ENCODE data around the gene PDP2. TPM values are rescaled to one million over a fixed set of nuclear protein-coding genes. Genes with fewer than 3 reads are reported as not detected.
A peak's percentile ranks its signal among the peaks of the same experiment; 100 is the strongest.

The PDP2 gene
- total and polyA plus RNA-seq, 2 donors (not counting 3 experiments of a cell fraction or from before 2014, with no cell fraction given), result 4.4 to 9.3 TPM

DNA sequence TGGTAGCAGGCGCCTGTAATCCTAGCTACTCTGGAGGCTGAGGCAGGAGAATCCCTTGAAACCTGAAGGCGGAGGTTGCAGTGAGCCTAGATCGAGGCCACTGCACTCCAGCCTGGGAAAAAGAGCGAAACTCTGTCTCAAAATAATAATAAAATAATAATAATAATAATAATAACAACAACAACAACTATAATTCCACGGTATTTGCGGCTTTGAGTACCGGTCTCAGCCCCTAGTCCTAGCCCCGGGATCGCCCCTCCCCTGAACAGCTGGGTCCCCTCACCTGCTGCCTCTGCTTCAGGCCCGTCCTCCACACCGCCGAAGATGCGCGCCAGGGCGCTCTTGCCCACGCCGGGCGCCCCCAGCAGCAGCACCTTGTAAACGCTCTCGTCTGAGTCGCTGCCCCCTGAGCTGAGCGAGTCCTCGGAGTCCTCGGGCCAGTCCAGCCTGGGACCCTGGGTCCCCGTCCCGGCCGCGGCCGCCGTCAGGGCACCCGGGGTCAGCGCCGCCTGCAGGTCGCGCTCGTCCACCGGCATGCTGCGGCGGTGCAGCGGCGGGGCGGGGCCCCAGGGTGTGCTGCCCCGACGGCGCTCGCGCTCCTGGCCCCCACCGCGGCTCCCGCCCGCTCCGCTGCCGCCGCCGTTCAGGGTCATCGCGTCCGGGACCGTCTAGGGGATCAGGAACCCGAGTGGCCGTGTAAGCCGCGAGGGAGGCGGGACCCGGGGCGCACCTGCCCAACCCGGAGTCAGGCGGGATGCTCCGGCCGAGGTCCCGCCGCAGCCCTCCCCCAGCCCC, 44.4 kb downstream of the PDP2 start:
- intact Hi-C loops (cut with micrococcal nuclease), result loop anchor here (1.0 kb wide), 1 partner anchor 29 kb away; no protein-coding TSS in a partner anchor
- Histone ChIP-seq H3K79me2 (ENCODE audit: control insufficient read depth, insufficient read depth, low read length) (no peaks in the 10 kb centered on the region), H3K9ac (replicated peaks; ENCODE audit: extremely low read depth, insufficient read depth, low read length) (no peak overlapping the region), H3K4me1 (ENCODE audit: control insufficient read depth, extremely low read depth, insufficient read depth, low read length) (peaks cover 3% of the 10 kb centered on the region), H3K4me3 (replicated peaks in 1 of 3; ENCODE audit: insufficient read depth in 1 of 3, low read depth in 1 of 3, low read length in 3 of 3) (peak overlapping the region in 2 of 3 experiments; percentile 14 to 20), H3K9me3 (replicated peaks; ENCODE audit: control insufficient read depth, insufficient read depth, low read length) (no peaks in the 10 kb centered on the region), H3K27ac (ENCODE audit: insufficient read depth, low read depth, low read length) (no peak overlapping the region), H3K36me3 (ENCODE audit: control insufficient read depth in 2 of 2, extremely low read depth in 1 of 2, insufficient read depth in 2 of 2, low read length in 2 of 2) (no peaks in the 10 kb centered on the region), H2AFZ (ENCODE audit: low read depth, low read length) (peak overlapping the region; percentile 51), H4K20me1 (replicated peaks; ENCODE audit: control insufficient read depth, extremely low read depth, insufficient read depth, low read length) (no peaks in the 10 kb centered on the region), H3K4me2 (ENCODE audit: insufficient read depth, low read length) (no peak overlapping the region), H3K9me1 (replicated peaks; ENCODE audit: control insufficient read depth, extremely low read depth, insufficient read depth, low read length) (no peaks in the 10 kb centered on the region), H3K27me3 (ENCODE audit: control insufficient read depth in 2 of 2, insufficient read depth in 2 of 2, low read length in 2 of 2) (peaks cover 30 to 41% of the 10 kb centered on the region in 2 experiments)
- no TSS peak for BruUV-seq (replicated peaks)
- no peak for DNase-seq (ENCODE audit: low read depth, low spot score)
- ChIA-PET POLR2A (no interaction called here), CTCF (interaction anchor here (1.2 to 5.2 kb wide), 3 partner anchors 9 to 57 kb away, joined by 6 to 72 read pairs (median 7); partner anchors contain the start of gene CIAO2B)
- TF ChIP-seq MYC (IDR thresholded peaks at IDR 0.05; ENCODE audit: low read depth, low read length), result no peak
- TF ChIP-seq, protein P1, sequence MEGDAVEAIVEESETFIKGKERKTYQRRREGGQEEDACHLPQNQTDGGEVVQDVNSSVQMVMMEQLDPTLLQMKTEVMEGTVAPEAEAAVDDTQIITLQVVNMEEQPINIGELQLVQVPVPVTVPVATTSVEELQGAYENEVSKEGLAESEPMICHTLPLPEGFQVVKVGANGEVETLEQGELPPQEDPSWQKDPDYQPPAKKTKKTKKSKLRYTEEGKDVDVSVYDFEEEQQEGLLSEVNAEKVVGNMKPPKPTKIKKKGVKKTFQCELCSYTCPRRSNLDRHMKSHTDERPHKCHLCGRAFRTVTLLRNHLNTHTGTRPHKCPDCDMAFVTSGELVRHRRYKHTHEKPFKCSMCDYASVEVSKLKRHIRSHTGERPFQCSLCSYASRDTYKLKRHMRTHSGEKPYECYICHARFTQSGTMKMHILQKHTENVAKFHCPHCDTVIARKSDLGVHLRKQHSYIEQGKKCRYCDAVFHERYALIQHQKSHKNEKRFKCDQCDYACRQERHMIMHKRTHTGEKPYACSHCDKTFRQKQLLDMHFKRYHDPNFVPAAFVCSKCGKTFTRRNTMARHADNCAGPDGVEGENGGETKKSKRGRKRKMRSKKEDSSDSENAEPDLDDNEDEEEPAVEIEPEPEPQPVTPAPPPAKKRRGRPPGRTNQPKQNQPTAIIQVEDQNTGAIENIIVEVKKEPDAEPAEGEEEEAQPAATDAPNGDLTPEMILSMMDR (IDR thresholded peaks at IDR 0.05; ENCODE audit: extremely low read depth in 1 of 2, insufficient read depth in 1 of 2, low read depth in 1 of 2, low read length in 2 of 2), result peak; percentile 36 to 44
- dilution Hi-C loops (cut with MboI; ENCODE audit: extremely low pct_ligation_motif_present, low sequenced_read_pairs), result no loop called here
- FAIRE-seq, result no peak

DNA sequence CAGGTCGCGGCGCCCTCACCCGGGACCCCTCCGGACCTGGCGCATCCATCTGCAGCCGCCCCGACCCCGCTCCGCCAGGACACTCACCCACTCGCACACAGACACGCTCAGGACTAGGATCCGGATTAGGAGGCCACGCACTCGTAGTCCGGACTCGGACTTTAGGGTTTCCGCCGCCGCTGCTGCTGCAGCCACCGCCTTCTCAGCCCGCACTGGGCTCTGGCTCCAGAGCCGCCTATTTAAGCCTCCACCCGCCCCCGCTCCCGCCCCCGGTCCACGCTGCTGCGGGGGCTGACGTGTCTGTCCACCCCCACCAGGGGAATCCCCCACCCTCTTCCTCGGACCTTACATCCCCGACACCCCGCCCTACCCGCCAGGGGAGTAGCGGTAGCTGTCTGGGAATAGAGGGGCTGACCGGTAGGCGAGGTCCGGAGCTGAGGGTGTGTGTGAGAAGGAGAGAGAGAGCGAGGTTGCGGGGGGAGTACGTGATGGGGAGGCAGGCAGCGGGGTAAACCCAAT, 45.1 kb downstream of the PDP2 start, which contains the start of gene RRAD:
Gene RRAD, minus strand, starts transcription at position 214 of the 519 bp plus-strand sequence. CDS start 356 bp downstream, outside the sequence.
- Histone ChIP-seq H3K9ac (replicated peaks; ENCODE audit: extremely low read depth, insufficient read depth, low read length) (no peak within 1 kb of the TSS), H3K9me1 (replicated peaks; ENCODE audit: control insufficient read depth, extremely low read depth, insufficient read depth, low read length) (no peaks in the 10 kb centered on the region), H3K4me2 (ENCODE audit: insufficient read depth, low read length) (no peak within 1 kb of the TSS), H3K4me3 (replicated peaks in 1 of 3; ENCODE audit: insufficient read depth in 1 of 3, low read depth in 1 of 3, low read length in 3 of 3) (peak within 1 kb of the TSS in 2 of 3 experiments; percentile 14 to 20), H2AFZ (ENCODE audit: low read depth, low read length) (peak within 1 kb of the TSS; percentile 51), H3K36me3 (ENCODE audit: control insufficient read depth in 2 of 2, extremely low read depth in 1 of 2, insufficient read depth in 2 of 2, low read length in 2 of 2) (no peaks in the 10 kb centered on the region), H3K9me3 (replicated peaks; ENCODE audit: control insufficient read depth, insufficient read depth, low read length) (no peaks in the 10 kb centered on the region), H3K27ac (ENCODE audit: insufficient read depth, low read depth, low read length) (no peak within 1 kb of the TSS), H4K20me1 (replicated peaks; ENCODE audit: control insufficient read depth, extremely low read depth, insufficient read depth, low read length) (no peaks in the 10 kb centered on the region), H3K27me3 (ENCODE audit: control insufficient read depth in 2 of 2, insufficient read depth in 2 of 2, low read length in 2 of 2) (peaks cover 25 to 41% of the 10 kb centered on the region in 2 experiments), H3K4me1 (ENCODE audit: control insufficient read depth, extremely low read depth, insufficient read depth, low read length) (peaks cover 3% of the 10 kb centered on the region), H3K79me2 (ENCODE audit: control insufficient read depth, insufficient read depth, low read length) (no peaks in the 10 kb centered on the region)
- FAIRE-seq (no peak), DNase-seq (ENCODE audit: low read depth, low spot score) (peak; percentile 11)
- TF ChIP-seq POLR2A (IDR thresholded peaks at IDR 0.05; ENCODE audit: low read depth, low read length) (no peak), EZH2 (IDR thresholded peaks at IDR 0.05; ENCODE audit: borderline replicate concordance, low read depth, low read length, severe bottlenecking) (peak; percentile 97)
- intact Hi-C loops (cut with micrococcal nuclease) (no loop called here), dilution Hi-C loops (cut with MboI; ENCODE audit: extremely low pct_ligation_motif_present, low sequenced_read_pairs) (no loop called here)
- CTCF ChIA-PET, result interaction anchor here (0.8 to 5.2 kb wide), 7 partner anchors 9 to 317 kb away, joined by 3 to 72 read pairs (median 6); partner anchors contain the start of gene CIAO2B
- POLR2A ChIA-PET, result no interaction called here
- BruUV-seq (replicated peaks), result no TSS peak
